Activated CD8-positive, alpha-beta memory T cell treated with anti-CD3 and anti-CD28 coated beads, Interleukin-2, amount 50 U/mL, for 4 hours (primary cell): ENCODE measurements around the gene FANCM.

Experiments used
- DNase-seq: peaks from one replicate; pipeline ENCODE4 v3.0.0-alpha.2; 2020

FANCM gene, protein sequence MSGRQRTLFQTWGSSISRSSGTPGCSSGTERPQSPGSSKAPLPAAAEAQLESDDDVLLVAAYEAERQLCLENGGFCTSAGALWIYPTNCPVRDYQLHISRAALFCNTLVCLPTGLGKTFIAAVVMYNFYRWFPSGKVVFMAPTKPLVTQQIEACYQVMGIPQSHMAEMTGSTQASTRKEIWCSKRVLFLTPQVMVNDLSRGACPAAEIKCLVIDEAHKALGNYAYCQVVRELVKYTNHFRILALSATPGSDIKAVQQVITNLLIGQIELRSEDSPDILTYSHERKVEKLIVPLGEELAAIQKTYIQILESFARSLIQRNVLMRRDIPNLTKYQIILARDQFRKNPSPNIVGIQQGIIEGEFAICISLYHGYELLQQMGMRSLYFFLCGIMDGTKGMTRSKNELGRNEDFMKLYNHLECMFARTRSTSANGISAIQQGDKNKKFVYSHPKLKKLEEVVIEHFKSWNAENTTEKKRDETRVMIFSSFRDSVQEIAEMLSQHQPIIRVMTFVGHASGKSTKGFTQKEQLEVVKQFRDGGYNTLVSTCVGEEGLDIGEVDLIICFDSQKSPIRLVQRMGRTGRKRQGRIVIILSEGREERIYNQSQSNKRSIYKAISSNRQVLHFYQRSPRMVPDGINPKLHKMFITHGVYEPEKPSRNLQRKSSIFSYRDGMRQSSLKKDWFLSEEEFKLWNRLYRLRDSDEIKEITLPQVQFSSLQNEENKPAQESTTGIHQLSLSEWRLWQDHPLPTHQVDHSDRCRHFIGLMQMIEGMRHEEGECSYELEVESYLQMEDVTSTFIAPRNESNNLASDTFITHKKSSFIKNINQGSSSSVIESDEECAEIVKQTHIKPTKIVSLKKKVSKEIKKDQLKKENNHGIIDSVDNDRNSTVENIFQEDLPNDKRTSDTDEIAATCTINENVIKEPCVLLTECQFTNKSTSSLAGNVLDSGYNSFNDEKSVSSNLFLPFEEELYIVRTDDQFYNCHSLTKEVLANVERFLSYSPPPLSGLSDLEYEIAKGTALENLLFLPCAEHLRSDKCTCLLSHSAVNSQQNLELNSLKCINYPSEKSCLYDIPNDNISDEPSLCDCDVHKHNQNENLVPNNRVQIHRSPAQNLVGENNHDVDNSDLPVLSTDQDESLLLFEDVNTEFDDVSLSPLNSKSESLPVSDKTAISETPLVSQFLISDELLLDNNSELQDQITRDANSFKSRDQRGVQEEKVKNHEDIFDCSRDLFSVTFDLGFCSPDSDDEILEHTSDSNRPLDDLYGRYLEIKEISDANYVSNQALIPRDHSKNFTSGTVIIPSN (N-terminal part only)

DNA sequence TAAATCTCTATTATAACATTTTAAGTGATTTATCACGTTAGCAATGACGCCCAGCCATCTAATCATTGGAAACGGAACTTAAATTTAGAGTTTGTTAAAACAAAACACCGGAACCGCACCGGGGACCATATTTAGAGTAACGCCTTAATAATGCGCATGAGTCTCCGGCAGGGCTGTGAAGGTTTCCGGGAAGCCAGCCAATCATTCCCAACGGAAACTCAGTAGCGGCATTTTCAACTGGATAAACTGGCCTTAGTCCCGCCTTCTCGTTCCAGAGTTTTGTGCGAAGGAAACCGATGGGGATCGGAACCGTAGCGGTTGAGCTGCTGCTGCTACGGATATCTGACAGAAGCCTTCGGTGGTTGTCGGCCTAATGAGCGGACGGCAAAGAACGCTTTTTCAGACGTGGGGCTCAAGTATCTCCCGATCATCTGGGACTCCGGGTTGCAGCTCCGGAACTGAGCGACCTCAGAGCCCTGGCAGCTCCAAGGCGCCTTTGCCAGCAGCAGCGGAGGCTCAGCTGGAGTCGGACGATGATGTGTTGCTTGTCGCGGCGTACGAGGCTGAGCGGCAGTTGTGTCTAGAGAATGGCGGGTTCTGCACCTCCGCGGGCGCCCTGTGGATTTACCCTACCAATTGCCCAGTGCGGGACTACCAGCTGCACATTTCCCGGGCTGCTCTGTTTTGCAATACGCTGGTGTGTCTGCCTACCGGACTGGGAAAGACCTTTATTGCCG, at the start of gene FANCM:
TSS of gene FANCM (plus strand) at position 272 of the 737 bp plus-strand sequence. CDS start at position 374, 102 bp downstream.
- DNase-seq, result peak; percentile 75

DNA sequence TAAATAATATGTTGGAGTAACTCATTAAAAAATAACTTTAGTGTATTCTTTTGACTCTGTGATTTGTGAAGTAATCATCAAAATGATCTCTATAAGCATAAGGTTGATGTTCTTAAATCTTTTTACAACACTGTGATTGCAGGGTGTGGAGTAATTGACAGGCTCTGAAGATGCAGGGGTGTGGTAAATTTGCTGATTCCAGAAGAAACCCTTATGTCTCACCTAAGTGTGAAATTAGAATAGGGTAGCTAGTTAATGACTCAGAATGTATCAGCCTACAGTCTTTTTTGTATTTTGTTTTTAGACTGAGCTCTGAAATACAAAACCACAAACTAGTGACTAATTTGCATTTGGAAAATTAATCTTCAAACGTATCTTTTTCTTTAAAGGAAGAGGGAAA, 45.9 kb upstream of the FANCM start:
- DNase-seq, result no peak

DNA sequence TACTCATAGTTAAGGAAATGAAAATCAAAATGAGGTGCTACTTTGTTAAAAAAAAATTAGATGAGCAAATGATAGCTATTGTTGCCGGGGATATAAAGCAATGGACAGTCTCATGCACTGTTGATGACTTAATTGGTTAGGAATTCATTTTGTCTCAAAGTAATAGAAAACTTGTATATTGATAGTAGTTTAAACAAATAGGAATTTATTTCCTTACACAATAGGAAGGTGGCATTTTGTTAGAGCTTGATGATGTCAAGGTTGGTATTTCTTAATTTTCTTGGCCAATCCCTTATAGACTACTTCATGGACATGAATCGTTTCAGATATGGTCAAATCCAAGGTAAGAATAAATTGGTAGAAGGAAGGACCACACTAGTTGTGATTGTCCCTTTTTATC, 44.0 kb upstream of the FANCM start:
- DNase-seq, result no peak

DNA sequence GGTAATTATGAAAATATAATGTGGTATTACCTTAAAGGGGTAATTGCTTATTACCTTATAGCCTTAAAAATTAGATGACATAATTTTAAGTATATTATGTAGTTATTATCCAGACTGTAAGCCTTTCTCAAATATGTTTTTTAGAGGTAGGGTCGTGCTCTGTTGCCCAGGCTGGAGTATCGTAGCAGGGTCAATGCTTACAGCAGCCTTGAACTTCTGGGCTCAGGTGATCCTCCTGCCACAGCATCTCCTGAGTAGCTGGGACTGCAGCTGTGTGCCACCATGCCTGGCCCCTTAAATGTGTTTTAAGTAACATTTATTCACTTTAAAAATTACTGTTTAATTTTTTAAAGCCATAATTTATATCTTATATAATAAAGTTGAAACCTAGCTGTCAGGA, 41.5 kb upstream of the FANCM start:
- DNase-seq, result no peak

DNA sequence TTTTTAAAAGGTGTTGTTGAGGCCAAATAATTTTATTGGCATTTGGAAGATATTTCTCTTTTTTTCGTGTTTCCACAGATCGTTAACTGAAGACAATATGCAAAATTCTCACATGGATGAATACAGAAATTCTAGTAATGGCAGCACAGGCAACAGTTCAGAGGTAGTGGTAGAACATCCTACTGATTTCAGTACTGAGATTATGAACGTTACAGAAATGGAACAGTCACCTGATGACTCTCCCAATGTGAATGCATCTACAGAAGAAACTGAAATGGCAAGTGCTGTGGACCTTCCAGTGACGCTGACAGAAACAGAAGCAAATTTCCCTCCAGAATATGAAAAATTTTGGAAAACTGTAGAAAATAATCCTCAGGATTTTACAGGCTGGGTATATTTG, 40.6 kb upstream of the FANCM start:
- no peak for DNase-seq

DNA sequence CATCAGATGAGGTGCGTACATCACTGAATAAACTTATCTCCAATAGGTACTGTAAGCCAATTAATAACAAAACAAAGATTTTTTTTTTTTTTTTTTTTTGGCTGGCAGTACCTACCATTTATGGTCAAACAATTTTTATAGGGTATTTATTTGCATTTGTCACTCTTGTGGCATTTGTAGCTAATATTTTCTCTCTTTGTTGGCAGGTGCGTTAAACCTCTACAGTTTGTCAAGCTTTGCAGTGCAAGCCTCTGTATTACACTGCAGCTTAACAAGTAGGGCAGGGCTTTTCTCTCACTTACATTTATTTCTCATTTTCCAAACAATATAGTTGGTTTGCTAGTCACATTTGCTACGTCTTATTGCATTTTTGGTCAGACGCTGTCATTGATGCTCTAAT, 39.5 kb upstream of the FANCM start:
- no peak for DNase-seq

DNA sequence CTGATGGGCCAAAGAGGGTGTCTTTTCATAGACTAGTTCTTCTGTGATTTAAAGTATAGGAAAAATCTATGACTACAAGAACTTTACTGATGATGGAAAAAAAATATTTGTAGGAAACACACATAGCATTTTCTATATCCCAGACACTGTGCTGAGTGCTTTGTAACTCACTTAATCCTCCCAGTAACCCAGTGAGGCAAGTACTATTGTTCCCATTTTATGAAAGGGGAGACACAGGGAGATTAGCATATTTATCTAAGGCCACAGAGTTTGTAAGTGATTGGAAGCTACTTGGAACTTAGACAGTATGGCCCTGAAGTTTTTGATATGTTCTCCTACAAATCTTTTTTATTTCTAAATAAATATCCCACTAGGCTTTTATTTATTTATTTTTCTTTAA, 31.9 kb upstream of the FANCM start:
- no peak for DNase-seq

DNA sequence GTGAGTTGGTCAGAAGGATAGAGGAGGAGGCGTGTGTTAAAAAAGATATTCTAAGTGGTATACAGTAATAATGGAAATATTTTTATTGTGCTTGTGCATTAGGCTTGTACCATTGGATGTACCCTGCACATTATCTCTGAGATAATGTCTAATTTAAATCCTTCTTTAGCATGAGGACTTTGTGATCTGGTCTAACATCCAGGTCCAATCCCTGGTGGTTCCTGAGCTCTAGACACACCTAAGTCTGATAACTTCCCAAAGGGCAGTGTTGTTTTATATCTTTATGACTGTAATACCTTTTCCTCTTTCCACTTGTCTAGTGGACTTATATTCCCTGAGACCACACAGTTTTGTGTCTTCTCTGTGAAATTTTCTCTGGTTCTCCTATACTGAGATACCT, 31.2 kb upstream of the FANCM start:
- DNase-seq, result no peak

DNA sequence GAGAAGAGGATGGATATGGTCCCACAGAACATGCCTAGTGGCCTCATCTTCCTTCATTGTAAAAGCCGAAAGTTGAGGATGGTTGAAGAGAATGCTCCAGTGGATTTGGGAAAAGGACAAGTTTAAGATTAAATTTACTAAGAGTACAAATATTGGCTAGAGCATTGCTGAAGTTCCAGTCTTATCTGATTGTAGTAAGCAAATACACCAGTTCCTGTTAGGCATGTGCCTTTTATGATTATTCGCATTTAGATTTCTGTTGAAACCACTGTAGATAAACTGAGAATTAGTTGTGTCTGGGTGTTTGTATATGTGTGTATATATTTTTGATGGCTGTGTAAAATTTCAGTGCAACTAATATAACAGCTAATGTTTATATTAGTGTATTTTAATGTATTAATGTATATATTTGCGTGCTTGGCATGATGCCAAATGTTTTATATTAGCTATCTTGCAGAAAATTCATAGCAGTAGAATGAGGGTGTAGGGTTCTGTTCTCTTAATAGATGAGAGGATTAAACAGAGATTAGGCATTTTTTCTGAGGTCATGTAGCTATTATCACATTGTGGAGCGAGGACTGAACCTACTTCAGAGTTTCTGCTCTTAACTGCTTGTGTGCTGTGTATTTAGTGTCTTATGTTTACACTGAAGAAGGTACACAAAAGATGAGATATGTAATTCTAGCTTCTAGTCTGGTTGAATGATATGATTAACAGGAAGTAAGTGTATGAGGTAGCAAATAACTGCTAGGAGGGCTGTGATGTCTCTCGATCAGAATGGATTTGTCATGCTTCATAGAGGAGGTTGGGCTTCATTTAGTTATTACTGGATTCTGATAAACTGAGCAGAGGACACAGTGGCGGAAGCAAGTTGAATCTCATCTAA, 22.6 kb upstream of the FANCM start:
- DNase-seq, result no peak

DNA sequence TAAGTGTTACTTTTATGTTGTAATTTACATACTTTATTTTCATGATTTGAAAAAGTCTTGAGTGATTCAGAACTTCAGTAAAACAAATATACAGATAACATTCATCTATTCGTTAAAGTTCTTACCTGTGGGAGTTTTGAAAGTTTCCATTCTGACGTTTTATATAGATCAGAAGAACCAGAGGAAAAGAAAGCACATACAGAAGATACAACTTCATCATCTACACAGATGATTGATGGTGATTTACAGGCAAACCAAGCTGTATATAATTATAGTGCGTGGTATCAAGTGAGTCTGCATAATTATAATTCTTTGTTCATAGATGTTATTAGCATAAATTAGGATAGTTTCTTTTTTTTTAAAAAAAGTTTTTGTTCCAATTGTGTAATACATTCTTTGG, 21.4 kb upstream of the FANCM start:
- no peak for DNase-seq

DNA sequence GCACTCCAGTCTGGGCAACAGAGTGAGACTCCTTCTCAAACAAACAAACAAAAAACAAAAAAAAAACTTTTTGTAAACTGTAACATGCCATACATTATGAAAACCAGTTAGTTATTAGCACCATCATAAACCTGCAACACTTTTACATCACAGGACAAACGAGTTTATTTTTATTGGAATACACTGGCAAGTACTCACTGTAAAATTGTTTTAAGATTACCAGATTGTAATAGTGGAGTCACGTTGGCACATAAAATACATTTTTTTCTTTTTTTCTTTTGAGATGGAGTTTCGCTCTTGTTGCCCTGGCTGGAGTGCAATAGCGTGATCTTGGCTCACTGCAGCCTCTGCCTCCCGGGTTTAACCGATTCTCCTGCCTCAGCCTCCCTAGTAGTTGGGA, 17.1 kb upstream of the FANCM start:
- DNase-seq, result no peak

DNA sequence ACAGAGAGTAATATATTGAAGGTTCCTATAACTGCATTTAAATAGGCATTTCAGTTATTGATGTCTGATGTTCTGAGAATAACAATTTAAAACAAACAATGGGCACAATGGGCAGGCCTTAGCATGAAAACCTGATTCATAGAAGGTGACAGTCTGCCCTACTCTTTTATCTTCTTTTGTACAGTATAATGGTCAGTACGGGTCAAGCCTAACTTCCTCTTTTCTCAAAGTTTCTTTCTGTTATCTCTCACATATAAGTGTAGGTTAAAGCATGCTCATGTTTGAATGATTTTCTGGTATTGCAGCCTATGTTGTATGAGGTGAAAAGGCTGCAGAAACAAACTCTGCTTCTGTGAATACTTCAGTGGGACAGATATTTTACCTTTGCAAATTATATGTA, 15.6 kb upstream of the FANCM start:
- DNase-seq, result no peak

DNA sequence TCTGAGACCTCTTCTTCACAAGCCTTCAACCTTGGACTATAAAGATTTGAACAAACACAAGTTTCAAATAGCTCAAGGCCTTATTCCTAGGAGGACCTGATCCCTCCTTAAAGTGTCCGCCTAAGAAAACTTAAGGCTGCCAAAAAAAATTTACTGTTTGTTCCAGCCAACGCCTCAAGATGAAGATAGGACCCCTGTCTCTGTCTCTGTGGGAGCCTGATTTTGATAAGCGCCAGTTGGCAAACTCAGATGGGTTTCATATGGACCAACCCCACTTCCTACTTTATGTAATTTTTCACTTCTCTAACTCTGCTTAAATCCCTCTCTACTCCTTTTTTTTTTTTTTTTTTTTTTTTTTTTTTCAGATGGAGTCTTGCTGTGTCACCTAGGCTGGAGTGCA, 12.5 kb upstream of the FANCM start:
- no peak for DNase-seq

DNA sequence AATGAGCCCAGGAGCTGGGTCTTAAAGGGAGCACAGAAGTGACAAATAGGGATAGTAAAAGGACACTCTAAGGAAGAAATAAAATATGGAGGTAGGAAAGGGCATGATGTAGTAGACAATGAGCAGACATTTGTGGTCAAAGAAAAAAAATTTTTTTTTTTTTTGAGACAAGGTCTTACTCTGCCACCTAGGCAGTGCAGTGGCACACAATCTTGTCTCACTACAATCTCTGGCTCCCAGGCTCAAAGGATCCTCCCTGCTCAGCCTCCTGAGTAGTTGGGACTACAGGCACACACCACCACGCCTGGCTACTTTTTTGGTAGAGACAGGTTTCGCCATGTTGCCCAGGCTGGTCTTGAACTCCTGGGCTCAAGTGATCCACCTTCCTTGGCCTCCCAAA, 10.0 kb upstream of the FANCM start:
- no peak for DNase-seq

DNA sequence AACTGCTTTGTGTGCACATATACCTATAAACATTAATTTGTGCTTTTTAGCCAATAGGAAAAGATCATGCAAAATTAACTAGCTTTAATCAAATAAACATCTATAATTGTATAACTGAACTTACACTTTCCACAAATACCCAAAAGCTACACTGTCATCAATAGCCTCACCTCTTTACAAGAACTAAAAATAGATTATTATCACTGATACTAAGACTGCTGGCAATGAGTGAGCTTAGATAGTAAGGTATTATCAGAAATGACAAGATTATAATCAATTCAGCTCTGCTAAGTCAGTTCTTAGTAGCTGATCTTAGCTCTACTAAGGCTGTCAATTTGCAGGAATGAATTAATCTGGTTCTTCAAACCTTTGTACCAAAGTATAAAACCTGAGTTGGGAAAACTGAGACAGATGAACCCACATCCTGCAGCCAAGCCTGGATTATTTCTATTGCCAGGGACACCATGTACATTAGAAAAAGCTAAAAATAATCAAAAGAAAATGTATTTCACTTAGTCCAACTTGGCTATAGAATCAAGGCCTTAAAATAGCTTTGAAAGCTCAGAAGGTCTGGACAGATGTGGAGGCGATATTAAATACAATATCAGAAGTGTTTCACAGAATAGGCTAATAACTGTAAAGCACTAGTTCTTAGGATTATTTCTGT, 6.6 kb upstream of the FANCM start:
- no peak for DNase-seq

DNA sequence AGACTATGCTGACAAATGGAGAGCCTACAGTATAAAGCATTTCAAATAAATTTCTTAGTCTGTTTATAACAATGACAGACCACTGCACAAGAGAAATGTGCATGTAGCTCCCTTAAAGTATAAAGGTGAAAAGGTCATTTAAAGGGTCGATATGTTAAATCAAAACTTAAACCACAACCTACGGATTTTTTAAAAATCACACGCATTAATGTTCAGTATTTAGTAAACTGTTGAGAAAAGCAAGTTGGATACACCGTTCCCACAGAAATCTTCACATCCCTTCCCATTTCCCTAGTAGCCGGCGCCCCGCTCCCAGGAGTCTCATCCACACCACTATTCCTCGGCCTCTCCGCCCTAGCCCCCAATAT, 2.1 kb upstream of the FANCM start:
- DNase-seq, result no peak

DNA sequence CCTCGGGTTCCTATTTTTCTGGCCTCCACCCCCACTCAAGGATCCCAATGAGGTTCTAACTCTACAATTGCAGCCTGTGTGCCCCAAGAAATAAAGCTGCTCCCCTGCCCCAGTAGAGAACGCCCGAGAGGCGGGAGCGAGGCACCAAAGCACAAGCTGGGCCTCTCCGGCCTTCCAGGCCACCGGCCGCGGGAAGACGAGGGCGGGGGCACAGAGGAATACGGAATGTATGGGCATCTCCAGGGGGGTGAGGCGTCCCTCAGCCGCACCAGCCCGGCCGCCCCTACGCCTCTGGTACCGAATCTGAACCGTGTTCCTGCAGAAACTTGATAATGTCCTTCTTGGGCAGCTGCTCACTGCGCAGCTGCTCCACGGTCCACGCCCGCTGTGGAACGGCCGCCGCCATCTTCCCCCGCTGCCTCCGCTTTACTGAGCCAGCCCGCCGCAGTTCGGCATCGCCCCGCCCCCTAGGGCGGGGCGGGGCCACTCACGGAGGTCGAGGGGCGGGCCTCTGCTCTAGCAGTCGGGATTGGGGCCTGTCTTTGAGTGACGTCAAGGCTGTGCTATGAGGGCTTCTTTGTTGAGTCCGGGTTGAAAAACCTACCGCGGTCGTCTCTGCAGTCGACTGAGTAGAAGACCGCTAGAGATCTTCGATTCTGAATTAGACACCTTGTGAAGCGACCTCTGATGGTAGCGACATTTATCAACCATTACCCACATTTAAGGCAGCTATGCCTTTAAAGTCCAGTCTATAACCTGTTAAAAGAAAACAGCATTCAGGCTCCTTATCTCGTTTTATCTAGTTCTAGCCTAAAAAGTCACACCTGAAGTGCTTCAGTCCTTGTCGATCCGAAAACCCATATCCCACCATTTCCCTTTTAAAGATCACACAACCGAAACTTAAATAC, 1.4 kb upstream of the FANCM start, which contains the start of gene FKBP3:
TSS of gene FKBP3 (minus strand) at position 431 of the 908 bp plus-strand sequence. CDS start at position 406, 25 bp downstream.
- peak; percentile 94 for DNase-seq

DNA sequence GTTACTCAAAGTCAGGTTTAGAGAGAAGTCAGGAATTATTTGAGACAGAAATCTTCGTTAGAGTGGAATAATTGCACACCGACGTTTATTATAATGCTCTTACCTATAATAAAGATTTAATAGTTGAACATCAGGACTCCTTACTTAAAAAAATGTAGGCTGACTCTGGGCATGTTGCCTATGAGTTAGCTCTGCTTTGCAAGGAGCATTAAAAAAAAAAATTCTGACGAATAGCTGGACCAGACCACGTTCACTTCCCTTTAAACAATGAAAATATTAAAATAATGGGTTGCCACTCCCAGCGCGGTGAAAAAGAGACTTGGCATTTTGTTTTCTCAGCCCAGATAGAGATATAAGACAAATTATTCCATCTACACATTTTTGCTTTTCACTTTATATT, 574 bp upstream of the FANCM start:
- no peak for DNase-seq

DNA sequence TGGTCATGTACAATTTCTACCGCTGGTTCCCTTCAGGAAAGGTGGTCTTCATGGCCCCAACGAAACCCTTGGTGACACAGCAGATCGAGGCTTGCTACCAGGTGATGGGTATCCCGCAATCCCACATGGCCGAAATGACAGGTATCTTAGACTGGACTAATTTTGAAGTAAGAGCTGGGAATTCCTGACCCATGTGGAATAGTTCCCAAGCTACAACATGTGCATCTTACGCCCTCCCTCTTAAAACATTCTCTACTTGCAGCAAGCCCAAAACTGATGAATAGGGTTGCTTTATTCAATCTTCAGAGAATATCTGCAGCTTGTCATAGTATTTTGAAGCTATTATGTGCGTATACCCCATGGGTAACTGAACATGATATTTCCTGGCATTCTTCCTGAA, 669 bp downstream of the FANCM start:
- no peak for DNase-seq
